Measurements from ENCODE around the gene WNT3.
"Not testable (repeated sequence)": the region's sequence is repeated elsewhere in the genome, so short reads cannot be mapped to it uniquely, and the experiment has no call there.

The WNT3 gene

DNA sequence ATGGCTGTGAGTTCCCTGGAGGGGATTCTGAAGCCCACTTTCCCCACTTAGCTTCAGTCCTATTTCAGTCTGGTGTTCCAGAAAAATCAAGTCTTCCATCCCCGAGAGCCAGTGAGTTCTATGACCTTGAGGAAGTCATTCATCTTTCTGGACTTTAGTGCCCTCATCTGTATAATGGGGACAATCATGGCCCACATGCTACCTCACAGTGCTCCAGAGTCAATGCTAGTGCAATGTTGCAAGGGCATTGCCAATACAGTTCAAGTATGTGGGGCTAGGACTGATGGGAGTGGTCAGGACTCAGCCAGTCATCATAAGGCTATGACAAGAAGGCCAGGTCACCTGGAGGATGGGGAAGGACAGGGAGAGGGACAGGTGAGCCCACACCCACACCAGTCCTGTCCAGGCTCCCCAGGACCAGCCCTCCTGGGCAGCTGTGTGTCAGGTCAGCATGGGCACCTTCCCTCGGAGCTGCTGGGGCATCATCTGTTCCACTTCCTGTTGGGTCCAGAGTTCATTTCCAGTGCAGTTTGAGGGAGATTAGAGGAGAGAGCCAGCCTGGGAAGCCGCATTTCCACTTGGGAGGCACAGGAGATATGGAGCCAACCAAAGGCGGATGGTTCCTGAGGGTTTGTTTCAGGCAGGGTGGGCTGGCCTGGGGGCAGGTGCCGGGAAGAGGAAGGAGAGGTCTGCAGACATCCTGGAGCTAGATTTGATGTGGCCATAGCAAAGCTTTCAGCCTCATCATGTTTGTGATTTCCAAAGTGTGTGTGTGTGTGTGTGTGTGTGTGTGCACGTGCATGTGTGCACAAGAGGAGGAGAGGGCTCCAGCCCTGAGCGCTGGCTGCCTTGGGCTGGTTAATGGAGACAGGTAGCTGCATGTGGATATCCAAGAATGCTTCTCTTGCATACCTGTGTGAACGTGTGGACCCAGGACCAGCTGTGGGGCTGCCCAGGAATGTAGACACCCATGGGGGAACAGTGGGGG is 29.0 kb upstream of the WNT3 start:
- TF ChIP-seq, protein P1, sequence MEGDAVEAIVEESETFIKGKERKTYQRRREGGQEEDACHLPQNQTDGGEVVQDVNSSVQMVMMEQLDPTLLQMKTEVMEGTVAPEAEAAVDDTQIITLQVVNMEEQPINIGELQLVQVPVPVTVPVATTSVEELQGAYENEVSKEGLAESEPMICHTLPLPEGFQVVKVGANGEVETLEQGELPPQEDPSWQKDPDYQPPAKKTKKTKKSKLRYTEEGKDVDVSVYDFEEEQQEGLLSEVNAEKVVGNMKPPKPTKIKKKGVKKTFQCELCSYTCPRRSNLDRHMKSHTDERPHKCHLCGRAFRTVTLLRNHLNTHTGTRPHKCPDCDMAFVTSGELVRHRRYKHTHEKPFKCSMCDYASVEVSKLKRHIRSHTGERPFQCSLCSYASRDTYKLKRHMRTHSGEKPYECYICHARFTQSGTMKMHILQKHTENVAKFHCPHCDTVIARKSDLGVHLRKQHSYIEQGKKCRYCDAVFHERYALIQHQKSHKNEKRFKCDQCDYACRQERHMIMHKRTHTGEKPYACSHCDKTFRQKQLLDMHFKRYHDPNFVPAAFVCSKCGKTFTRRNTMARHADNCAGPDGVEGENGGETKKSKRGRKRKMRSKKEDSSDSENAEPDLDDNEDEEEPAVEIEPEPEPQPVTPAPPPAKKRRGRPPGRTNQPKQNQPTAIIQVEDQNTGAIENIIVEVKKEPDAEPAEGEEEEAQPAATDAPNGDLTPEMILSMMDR (IDR thresholded peaks at IDR 0.05) = no peak
- no peak for TF ChIP-seq ZFX (IDR thresholded peaks at IDR 0.05; ENCODE audit: borderline replicate concordance)
- no peak overlapping the region for H3K27ac ChIP-seq

DNA sequence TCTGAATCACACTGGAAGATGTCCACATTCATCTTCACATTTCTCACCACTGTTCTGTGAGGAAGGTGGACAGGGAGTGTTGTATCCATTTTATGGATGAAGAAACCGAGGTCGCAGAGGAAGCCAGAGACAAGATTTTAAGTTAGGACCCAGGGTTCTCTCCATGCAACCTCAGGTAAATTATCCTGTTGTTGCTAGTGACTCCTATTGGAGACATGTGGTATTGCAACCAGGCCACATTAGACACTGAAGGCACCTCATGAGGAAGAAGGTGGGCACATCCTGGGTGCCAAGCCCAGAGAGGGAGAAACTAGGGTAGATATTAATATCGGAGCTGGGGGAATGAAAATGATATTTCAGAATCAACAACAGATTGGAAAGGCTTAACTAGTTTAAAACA is 24.3 kb upstream of the WNT3 start:
- H3K27ac ChIP-seq = no peak overlapping the region
- TF ChIP-seq, protein P1 (IDR thresholded peaks at IDR 0.05) = peak; percentile 66
- no peak for TF ChIP-seq ZFX (IDR thresholded peaks at IDR 0.05; ENCODE audit: borderline replicate concordance)

DNA sequence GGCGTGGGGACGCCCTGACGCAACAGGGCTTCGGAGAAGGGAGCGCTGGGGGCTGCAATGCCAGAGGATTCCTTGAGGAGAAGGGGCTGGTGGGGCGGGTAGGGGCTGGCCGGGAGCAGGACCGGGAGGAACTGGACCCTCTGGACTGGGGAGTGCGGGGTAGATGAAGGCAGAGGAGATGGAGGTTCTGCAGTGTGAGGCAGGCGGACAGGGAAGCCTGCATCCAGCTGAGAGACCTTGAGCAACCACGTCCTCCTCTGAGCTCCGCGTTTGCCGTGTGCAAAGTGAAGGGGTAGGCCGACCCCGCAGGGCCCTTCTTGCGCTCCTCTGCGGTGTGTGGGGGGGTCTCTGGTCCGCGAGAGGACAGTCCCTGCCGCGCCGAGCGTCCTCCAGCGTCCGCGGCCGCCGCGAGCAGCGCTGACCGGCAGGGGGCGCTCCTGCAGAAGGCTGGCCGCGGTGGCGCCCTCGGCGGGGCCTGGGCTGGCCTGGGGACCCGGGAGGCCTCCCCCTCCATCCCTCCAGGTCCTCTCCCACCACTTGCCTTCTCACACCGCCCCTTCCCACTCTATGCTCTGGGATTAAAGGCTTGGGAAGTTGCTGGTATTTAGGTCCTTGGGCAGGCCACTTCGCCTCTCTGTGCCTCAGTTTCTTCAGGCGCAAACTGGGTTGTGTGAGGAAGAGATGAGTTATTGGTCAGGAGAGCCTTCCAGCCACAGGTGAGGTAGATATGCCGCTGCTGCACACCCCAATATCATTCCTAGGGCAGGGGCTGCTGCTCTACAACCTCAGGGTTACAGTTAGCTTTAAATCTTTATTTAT is 23.3 kb upstream of the WNT3 start:
- H3K27ac ChIP-seq = no peak overlapping the region
- TF ChIP-seq, protein P1 (IDR thresholded peaks at IDR 0.05) = peak; percentile 93
- TF ChIP-seq ZFX (IDR thresholded peaks at IDR 0.05; ENCODE audit: borderline replicate concordance) = no peak

DNA sequence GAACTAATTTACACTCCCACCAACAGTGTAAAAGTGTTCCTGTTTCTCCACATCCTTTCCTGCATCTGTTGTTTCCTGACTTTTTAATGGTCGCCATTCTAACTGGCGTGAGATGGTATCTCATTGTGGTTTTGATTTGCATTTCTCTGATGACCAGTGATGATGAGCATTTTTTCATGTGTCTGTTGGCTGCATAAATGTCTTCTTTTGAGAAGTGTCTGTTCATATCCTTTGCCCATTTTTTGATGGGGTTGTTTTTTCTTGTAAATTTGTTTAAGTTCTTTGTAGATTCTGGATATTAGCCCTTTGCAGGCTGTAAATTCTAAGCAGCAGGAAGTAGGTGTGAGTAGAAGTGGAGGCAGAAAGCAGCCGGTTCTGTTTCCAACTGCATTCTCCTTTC is 22.1 kb upstream of the WNT3 start:
- H3K27ac ChIP-seq = not testable (repeated sequence)

DNA sequence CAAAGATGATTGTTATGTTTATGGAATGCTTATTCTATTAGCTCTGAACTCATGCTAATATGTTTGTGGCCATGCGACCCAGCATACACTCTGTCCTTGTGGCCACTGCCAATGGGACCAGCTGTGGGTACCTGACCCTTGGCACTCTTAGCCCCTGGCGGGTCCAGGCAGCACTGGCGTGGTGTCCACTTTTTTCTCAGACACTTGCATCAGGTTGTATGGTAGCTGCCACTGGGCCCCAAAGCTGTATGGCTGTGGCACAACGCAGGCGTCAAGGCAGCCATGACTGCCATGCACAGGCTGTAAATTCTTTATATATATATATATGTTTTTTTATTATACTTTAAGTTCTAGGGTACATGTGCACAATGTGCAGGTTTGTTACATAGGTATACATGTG is 20.7 kb upstream of the WNT3 start:
- no peak for TF ChIP-seq ZFX (IDR thresholded peaks at IDR 0.05; ENCODE audit: borderline replicate concordance)
- TF ChIP-seq, protein P1 (IDR thresholded peaks at IDR 0.05) = no peak
- no peak overlapping the region for H3K27ac ChIP-seq

DNA sequence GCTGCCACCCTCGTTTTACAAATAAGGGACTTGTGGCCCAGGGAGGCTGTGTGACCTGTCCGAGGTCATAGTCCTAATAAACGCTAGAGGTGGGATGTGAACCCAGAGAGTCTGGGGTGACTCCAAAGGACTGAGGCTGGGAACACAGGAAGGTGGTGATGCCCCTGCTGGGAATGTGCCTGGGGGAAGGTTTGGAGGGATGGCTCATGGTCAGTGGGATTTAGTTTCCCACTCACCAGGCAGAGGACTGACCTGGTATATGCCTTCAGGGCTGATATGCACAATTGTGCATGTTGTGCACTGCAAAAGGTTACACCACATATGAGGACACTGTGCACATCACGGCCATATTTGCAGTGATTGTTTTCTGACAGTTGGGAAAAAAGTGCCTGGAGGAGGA is 19.0 kb upstream of the WNT3 start:
- H3K27ac ChIP-seq = no peak overlapping the region
- no peak for TF ChIP-seq ZFX (IDR thresholded peaks at IDR 0.05; ENCODE audit: borderline replicate concordance)
- TF ChIP-seq, protein P1 (IDR thresholded peaks at IDR 0.05) = no peak

DNA sequence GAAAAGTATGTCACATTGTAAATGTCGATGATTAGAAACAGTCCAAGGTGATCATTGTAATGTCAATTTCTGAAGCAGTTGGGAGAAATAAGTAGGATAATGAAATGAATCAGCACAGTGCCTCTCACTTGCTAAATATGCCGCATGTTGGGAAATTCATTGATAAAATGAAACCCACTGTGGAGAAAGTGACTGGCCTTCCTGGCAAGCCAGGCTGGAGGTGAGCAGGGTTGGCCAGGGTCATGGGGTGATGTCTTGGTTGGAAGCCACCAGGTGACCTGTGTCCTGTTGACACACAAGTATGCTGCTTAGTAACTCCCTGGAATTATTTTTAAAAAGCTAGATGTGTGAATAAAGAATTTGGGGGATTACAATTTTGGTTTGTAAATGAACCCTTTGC is 18.0 kb upstream of the WNT3 start:
- H3K27ac ChIP-seq = no peak overlapping the region
- TF ChIP-seq, protein P1 (IDR thresholded peaks at IDR 0.05) = no peak
- TF ChIP-seq ZFX (IDR thresholded peaks at IDR 0.05; ENCODE audit: borderline replicate concordance) = no peak

All from 22Rv1 (cell line).